HEK293T (cell line): ENCODE results near the gene RNLS.

ENCODE experiments used
- CTCF ChIA-PET: fragments of 350-600 bp; formaldehyde crosslinking; extraction: SDS; loops from one replicate; lab custom pipeline; 2021; ENCODE audit warnings: antibody characterized with exemption, inconsistent platforms; lab: Yijun Ruan, JAX
- POLR2A ChIA-PET: fragments of 350-600 bp; formaldehyde crosslinking; extraction: SDS; loops from one replicate; lab custom pipeline; 2020; ENCODE audit warnings: antibody characterized with exemption, inconsistent platforms; lab: Yijun Ruan, JAX
- DNase-seq: peaks from one replicate; pipeline ENCODE4 v3.0.0; 2012; ENCODE audit warnings: mixed read lengths; ENCODE audit errors: extremely low spot score
- ARNT ChIP-seq: fragments of 450-650 bp; IDR thresholded peaks from 2 replicates; pipeline ENCODE4 v1.6.1; 2017; ENCODE audit warnings: mild to moderate bottlenecking
- BHLHE40 ChIP-seq: fragments of 450-650 bp; IDR thresholded peaks from 2 replicates; pipeline ENCODE4 v1.6.1; 2016; ENCODE audit warnings: mild to moderate bottlenecking, moderate library complexity, borderline replicate concordance
- CTBP1 ChIP-seq: fragments of 450-650 bp; IDR thresholded peaks from 2 replicates; pipeline ENCODE4 v1.6.1; 2016; ENCODE audit warnings: borderline replicate concordance
- ELF4 ChIP-seq: fragments of 450-650 bp; IDR thresholded peaks from 2 replicates; pipeline ENCODE4 v1.6.1; 2017; ENCODE audit warnings: antibody characterized with exemption
- FOXA1 ChIP-seq: fragments of 450-650 bp; IDR thresholded peaks from 2 replicates; pipeline ENCODE4 v1.6.1; 2016; ENCODE audit warnings: mild to moderate bottlenecking
- FOXK2 ChIP-seq: fragments of 450-650 bp; IDR thresholded peaks from 2 replicates; pipeline ENCODE4 v1.6.1; 2016; ENCODE audit warnings: mild to moderate bottlenecking
- FOXM1 ChIP-seq: fragments of 450-650 bp; IDR thresholded peaks from 2 replicates; pipeline ENCODE4 v1.6.1; 2017; ENCODE audit warnings: mild to moderate bottlenecking, borderline replicate concordance
- HDGF ChIP-seq: fragments of 450-650 bp; IDR thresholded peaks from 2 replicates; pipeline ENCODE4 v1.6.1; 2017; ENCODE audit warnings: antibody characterized with exemption, borderline replicate concordance
- L3MBTL2 ChIP-seq: fragments of 450-650 bp; conservative IDR thresholded peaks from 2 replicates; pipeline ENCODE4 v1.6.1; 2016; ENCODE audit warnings: mild to moderate bottlenecking
- LEF1 ChIP-seq: fragments of 450-650 bp; IDR thresholded peaks from 2 replicates; pipeline ENCODE4 v1.6.1; 2017; ENCODE audit warnings: mild to moderate bottlenecking, borderline replicate concordance
- NFRKB ChIP-seq: fragments of 450-650 bp; IDR thresholded peaks from 2 replicates; pipeline ENCODE4 v1.6.1; 2016; ENCODE audit warnings: mild to moderate bottlenecking, moderate library complexity
- PKNOX1 ChIP-seq: fragments of 450-650 bp; IDR thresholded peaks from 2 replicates; pipeline ENCODE4 v1.6.1; 2016
- SP1 ChIP-seq: fragments of 450-650 bp; IDR thresholded peaks from 2 replicates; pipeline ENCODE4 v1.6.1; 2017
- SUZ12 ChIP-seq: fragments of 450-650 bp; IDR thresholded peaks from 2 replicates; pipeline ENCODE4 v1.6.1; 2016; ENCODE audit warnings: mild to moderate bottlenecking
- TARDBP ChIP-seq: fragments of 450-650 bp; IDR thresholded peaks from 2 replicates; pipeline ENCODE4 v1.6.1; 2016
- ZNF384 ChIP-seq: fragments of 450-650 bp; IDR thresholded peaks from 2 replicates; pipeline ENCODE4 v1.6.1; 2016

The RNLS gene

DNA sequence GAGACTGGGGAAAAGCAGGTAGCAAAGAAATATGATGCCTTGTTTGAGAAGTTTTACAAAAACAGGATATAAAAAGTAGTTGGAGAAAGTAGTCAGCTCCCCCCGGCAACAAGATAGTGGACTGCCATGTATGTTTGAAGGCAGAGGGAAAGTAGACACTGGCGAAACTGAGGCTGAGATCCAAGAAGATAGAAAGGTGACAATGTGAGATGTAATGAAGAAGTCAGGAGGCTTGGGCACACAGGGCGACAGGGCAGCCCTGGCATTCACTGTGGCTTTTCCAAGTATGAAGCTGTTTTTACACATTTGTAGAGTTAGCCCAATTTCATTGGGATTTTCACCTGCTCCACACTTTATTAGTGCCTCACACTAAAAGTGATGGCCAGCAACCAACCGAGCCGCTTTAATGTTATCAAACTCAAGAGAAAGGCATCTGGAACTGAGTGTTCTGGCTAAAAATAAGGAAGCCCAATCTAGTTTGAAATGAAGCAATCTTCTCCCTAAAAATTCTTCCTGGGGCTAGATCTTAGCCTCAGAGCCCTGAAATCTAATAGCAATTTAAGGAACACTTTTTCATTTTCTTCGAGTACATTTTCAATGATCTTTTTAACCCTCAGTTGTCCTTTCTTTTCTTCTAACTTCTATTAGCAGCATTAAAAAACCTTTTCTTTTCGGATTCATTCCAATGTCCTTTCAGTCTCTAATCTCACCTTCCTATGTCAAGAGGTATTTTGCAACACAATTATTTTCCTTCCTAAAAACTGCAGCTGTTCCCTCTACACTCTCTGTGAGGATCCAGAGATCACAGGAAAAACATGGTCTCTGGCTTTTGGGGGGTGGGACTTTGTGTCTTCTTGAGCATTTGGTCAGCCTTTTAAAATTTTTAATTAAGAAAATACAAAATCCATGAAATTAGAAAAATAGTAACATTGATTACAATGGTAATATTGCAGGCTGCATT lies 108.0 kb downstream of the RNLS start:
- no peak for DNase-seq
- ChIA-PET POLR2A (no interaction called here), CTCF (interaction anchor here (0.8 kb wide), 1 partner anchor 78 kb away, joined by 5 read pairs; no protein-coding TSS in a partner anchor)

GRCh38 chr10:88473989-88474883 lies 108.9 kb downstream of the RNLS start:
- TF ChIP-seq PKNOX1 (peak; percentile 56), FOXK2 (no peak), FOXM1 (no peak), ZNF384 (no peak)
- DNase-seq = no peak
- POLR2A ChIA-PET = no interaction called here
- CTCF ChIA-PET = no interaction called here

More for the DNA sequence above, 108.0 kb downstream of the RNLS start:
- TF ChIP-seq SP1 (no peak), PKNOX1 (no peak), FOXM1 (no peak), LEF1 (no peak), ELF4 (no peak), FOXA1 (no peak), SUZ12 (no peak), FOXK2 (no peak), ARNT (no peak), BHLHE40 (no peak), TARDBP (no peak), HDGF (no peak), L3MBTL2 (no peak), NFRKB (no peak)

DNA sequence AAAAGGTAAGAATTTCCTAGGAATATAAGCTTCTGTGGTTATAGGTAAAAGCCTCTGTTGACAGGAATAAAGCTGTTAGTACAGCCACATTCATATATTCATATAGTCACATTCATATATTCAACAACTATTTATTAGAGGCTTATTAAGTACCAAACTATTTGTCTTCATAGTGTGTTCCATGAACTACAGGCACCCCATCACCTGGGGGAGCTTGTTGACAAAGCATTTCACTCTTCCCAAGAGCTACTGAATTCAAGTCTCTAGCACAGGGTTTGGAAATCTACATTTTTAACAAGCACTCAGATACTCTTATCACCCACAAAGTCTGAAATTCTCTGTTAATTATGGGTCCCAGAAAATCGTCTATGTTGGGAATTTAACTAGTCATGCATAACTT lies 110.6 kb downstream of the RNLS start:
- TF ChIP-seq TARDBP (no peak), FOXA1 (no peak), NFRKB (no peak), SUZ12 (no peak), L3MBTL2 (no peak), PKNOX1 (no peak), SP1 (no peak), CTBP1 (no peak), BHLHE40 (no peak)
- ChIA-PET POLR2A (no interaction called here), CTCF (interaction anchor here (0.8 to 1.0 kb wide), 3 partner anchors 80 to 92 kb away, joined by 3 to 7 read pairs (median 4); no protein-coding TSS in a partner anchor)
- no peak for DNase-seq

DNA sequence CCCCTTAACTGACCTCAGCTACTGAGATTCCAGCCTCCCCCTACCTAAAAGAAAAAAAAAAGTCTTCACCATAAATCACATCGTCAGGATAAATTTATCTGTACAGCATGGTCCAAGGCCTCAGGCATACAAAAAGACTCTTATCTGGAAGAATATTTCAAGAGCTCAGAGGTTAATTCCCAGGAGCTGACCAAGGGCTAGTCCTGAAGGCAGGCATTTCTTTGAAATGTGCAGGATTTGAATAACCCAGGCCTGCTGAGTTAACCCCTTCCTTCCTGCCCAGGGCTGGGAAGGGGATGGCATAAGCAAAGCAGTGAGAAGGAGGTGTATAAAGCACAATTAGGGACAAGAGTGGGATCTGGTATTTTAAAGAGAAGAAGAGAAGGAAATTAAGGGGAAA lies 111.2 kb downstream of the RNLS start:
- CTCF ChIA-PET = interaction anchor here (0.8 to 1.0 kb wide), 2 partner anchors 81 to 92 kb away, joined by 3 to 7 read pairs; no protein-coding TSS in a partner anchor

More for the DNA sequence above, 111.2 kb downstream of the RNLS start:
- DNase-seq = no peak
- POLR2A ChIA-PET = no interaction called here
- TF ChIP-seq TARDBP (no peak), ZNF384 (no peak), LEF1 (no peak), ARNT (no peak), CTBP1 (no peak), SP1 (no peak), PKNOX1 (no peak), L3MBTL2 (no peak), ELF4 (no peak), FOXK2 (no peak), SUZ12 (no peak), FOXA1 (no peak), BHLHE40 (no peak), HDGF (no peak), FOXM1 (no peak), NFRKB (no peak)
